IMR-90 (cell line): ENCODE measurements around the gene CECR2.

ENCODE experiments used
- CEBPB ChIP-seq: IDR thresholded peaks from 2 replicates; pipeline ENCODE4 v1.6.1; 2012; ENCODE audit warnings: low read depth, low read length, improper control_type of control experiment
- CTCF ChIP-seq: conservative IDR thresholded peaks from 2 replicates; pipeline ENCODE4 v1.5.1; 2012; ENCODE audit warnings: mild to moderate bottlenecking, low read depth, low read length, improper control_type of control experiment
- FOS ChIP-seq: fragments of 150-350 bp; IDR thresholded peaks from 2 replicates; pipeline ENCODE4 v1.6.1; 2016; ENCODE audit warnings: low read depth, low read length
- MAFK ChIP-seq: IDR thresholded peaks from 2 replicates; pipeline ENCODE4 v1.6.1; 2012; ENCODE audit warnings: low read depth, low read length, improper control_type of control experiment
- MAZ ChIP-seq: IDR thresholded peaks from 2 replicates; pipeline ENCODE4 v1.6.1; 2012; ENCODE audit warnings: low read depth, mild to moderate bottlenecking, low read length, improper control_type of control experiment, moderate library complexity, borderline replicate concordance
- POLR2A ChIP-seq: IDR thresholded peaks from 2 replicates; pipeline ENCODE4 v1.6.1; 2012; ENCODE audit warnings: mild to moderate bottlenecking, low read depth, low read length
- RFX5 ChIP-seq: IDR thresholded peaks from 2 replicates; pipeline ENCODE4 v1.8.0; 2012; ENCODE audit warnings: low read depth, mild to moderate bottlenecking, low read length, moderate library complexity
- SMC3 ChIP-seq: fragments of 150-350 bp; IDR thresholded peaks from 2 replicates; pipeline ENCODE4 v1.6.1; 2016; ENCODE audit warnings: low read depth, mild to moderate bottlenecking, antibody characterized with exemption, low read length, moderate library complexity
- USF2 ChIP-seq: fragments of 150-350 bp; IDR thresholded peaks from 2 replicates; pipeline ENCODE4 v1.6.1; 2017; ENCODE audit warnings: mild to moderate bottlenecking, antibody characterized with exemption, low read length, low read depth

GRCh38 chr22:17352798-17353197 lies 16.5 kb upstream of the CECR2 start:
- TF ChIP-seq CTCF, result no peak
- no peak for TF ChIP-seq POLR2A
- no peak for TF ChIP-seq CEBPB
- TF ChIP-seq USF2, result no peak
- no peak for TF ChIP-seq RFX5
- no peak for TF ChIP-seq MAFK
- no peak for TF ChIP-seq MAZ
- TF ChIP-seq SMC3, result no peak
- no peak for TF ChIP-seq FOS
